ENCODE data around the gene FNDC1. TPM values are rescaled to one million over a fixed set of nuclear protein-coding genes. Genes with fewer than 3 reads are reported as not detected.

FNDC1 gene
- total RNA-seq, 1 donor from 2014 or later, result 6.3 TPM

DNA sequence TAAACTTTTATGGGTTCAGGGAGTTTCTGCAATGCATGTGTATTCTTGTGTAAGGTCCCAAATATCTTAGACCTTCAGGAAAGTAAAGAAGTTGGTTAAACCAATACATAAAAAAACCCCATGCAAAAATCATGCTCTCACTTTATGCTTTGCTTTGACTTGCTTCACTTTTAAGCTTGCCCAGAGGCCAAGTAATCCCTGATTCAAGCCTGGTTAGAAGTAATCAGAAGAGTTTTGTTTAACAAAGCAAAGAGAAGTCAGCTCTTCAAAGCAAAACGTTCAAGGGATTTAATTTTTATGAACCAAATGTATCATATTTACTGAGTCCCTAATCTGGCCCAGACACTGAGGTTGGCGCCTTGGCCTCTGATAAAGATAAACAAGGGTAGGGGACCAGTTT is 26.7 kb upstream of the FNDC1 start:
- H3K9me3 Mint-ChIP-seq (ENCODE audit: unreplicated experiment), result peaks cover 4% of the 10 kb centered on the region
- Histone ChIP-seq H3K27me3 (ENCODE audit: insufficient read depth, low read length) (peaks cover 21% of the 10 kb centered on the region), H3K9me3 (ENCODE audit: insufficient read depth, low read depth, low read length) (peaks cover 2% of the 10 kb centered on the region), H3K79me2 (ENCODE audit: insufficient read depth, low read length) (no peaks in the 10 kb centered on the region), H4K20me1 (ENCODE audit: insufficient read depth, low read length) (no peaks in the 10 kb centered on the region), H3K4me3 (ENCODE audit: insufficient read depth, low read depth, low read length) (no peak overlapping the region), H3K4me2 (ENCODE audit: low read length) (no peak overlapping the region), H2AFZ (ENCODE audit: low read depth, low read length) (no peak overlapping the region), H3K36me3 (ENCODE audit: insufficient read depth, low read length) (no peaks in the 10 kb centered on the region), H3K27ac (ENCODE audit: low read depth, low read length) (no peak overlapping the region), H3K9ac (ENCODE audit: low read length) (no peak overlapping the region), H3K4me1 (ENCODE audit: insufficient read depth, low read length) (no peaks in the 10 kb centered on the region)
- H3K4me1 Mint-ChIP-seq (ENCODE audit: low read depth, unreplicated experiment), result no peaks in the 10 kb centered on the region
- no peak for FAIRE-seq
- H3K27ac Mint-ChIP-seq (ENCODE audit: unreplicated experiment), result no peak overlapping the region
- no peak for TF ChIP-seq EZH2 (IDR thresholded peaks at IDR 0.05; ENCODE audit: insufficient read depth, low read length)
- H3K36me3 Mint-ChIP-seq (ENCODE audit: low read depth, unreplicated experiment), result no peaks in the 10 kb centered on the region
- peaks cover 27% of the 10 kb centered on the region for H3K27me3 Mint-ChIP-seq (ENCODE audit: low read depth, unreplicated experiment)
- DNase-seq (ENCODE audit: low read depth), result no peak
- no peak overlapping the region for H3K4me3 Mint-ChIP-seq (ENCODE audit: unreplicated experiment)

GRCh38 chr6:159148641-159149040 is 20.6 kb upstream of the FNDC1 start:
- H3K27ac Mint-ChIP-seq (ENCODE audit: unreplicated experiment), result no peak overlapping the region
- H3K27me3 Mint-ChIP-seq (ENCODE audit: low read depth, unreplicated experiment), result peaks cover 10% of the 10 kb centered on the region
- Histone ChIP-seq H3K79me2 (ENCODE audit: insufficient read depth, low read length) (no peaks in the 10 kb centered on the region), H3K36me3 (ENCODE audit: insufficient read depth, low read length) (no peaks in the 10 kb centered on the region), H3K4me1 (ENCODE audit: insufficient read depth, low read length) (no peaks in the 10 kb centered on the region), H3K27me3 (ENCODE audit: insufficient read depth, low read length) (peaks cover 4% of the 10 kb centered on the region), H2AFZ (ENCODE audit: low read depth, low read length) (no peak overlapping the region), H3K27ac (ENCODE audit: low read depth, low read length) (no peak overlapping the region), H4K20me1 (ENCODE audit: insufficient read depth, low read length) (no peaks in the 10 kb centered on the region), H3K9me3 (ENCODE audit: insufficient read depth, low read depth, low read length) (no peaks in the 10 kb centered on the region), H3K9ac (ENCODE audit: low read length) (no peak overlapping the region), H3K4me2 (ENCODE audit: low read length) (no peak overlapping the region), H3K4me3 (ENCODE audit: insufficient read depth, low read depth, low read length) (no peak overlapping the region)
- no peak overlapping the region for H3K4me3 Mint-ChIP-seq (ENCODE audit: unreplicated experiment)
- FAIRE-seq (no peak), DNase-seq (ENCODE audit: low read depth) (no peak)
- TF ChIP-seq CTCF (IDR thresholded peaks at IDR 0.05; ENCODE audit: insufficient read depth, low read depth, low read length), result no peak
- no peak for TF ChIP-seq EZH2 (IDR thresholded peaks at IDR 0.05; ENCODE audit: insufficient read depth, low read length)
- no peaks in the 10 kb centered on the region for H3K36me3 Mint-ChIP-seq (ENCODE audit: low read depth, unreplicated experiment)
- H3K4me1 Mint-ChIP-seq (ENCODE audit: low read depth, unreplicated experiment), result no peaks in the 10 kb centered on the region
- H3K9me3 Mint-ChIP-seq (ENCODE audit: unreplicated experiment), result peaks cover 4% of the 10 kb centered on the region

GRCh38 chr6:159149641-159150040 is 19.6 kb upstream of the FNDC1 start:
- Histone ChIP-seq H2AFZ (ENCODE audit: low read depth, low read length) (no peak overlapping the region), H3K9me3 (ENCODE audit: insufficient read depth, low read depth, low read length) (no peaks in the 10 kb centered on the region)

More at GRCh38 chr6:159149641-159150040, 19.6 kb upstream of the FNDC1 start:
- peaks cover 4% of the 10 kb centered on the region for H3K9me3 Mint-ChIP-seq (ENCODE audit: unreplicated experiment)
- H3K27ac Mint-ChIP-seq (ENCODE audit: unreplicated experiment), result no peak overlapping the region
- FAIRE-seq, result no peak
- no peak overlapping the region for H3K4me3 Mint-ChIP-seq (ENCODE audit: unreplicated experiment)
- H3K36me3 Mint-ChIP-seq (ENCODE audit: low read depth, unreplicated experiment), result no peaks in the 10 kb centered on the region
- Histone ChIP-seq H3K36me3 (ENCODE audit: insufficient read depth, low read length) (no peaks in the 10 kb centered on the region), H3K4me3 (ENCODE audit: insufficient read depth, low read depth, low read length) (no peak overlapping the region), H3K27me3 (ENCODE audit: insufficient read depth, low read length) (peaks cover 4% of the 10 kb centered on the region), H3K4me1 (ENCODE audit: insufficient read depth, low read length) (no peaks in the 10 kb centered on the region), H3K27ac (ENCODE audit: low read depth, low read length) (no peak overlapping the region), H3K9ac (ENCODE audit: low read length) (no peak overlapping the region), H3K79me2 (ENCODE audit: insufficient read depth, low read length) (no peaks in the 10 kb centered on the region), H3K4me2 (ENCODE audit: low read length) (no peak overlapping the region), H4K20me1 (ENCODE audit: insufficient read depth, low read length) (no peaks in the 10 kb centered on the region)
- TF ChIP-seq EZH2 (IDR thresholded peaks at IDR 0.05; ENCODE audit: insufficient read depth, low read length) (no peak), CTCF (IDR thresholded peaks at IDR 0.05; ENCODE audit: insufficient read depth, low read depth, low read length) (no peak)
- DNase-seq (ENCODE audit: low read depth), result no peak
- no peaks in the 10 kb centered on the region for H3K4me1 Mint-ChIP-seq (ENCODE audit: low read depth, unreplicated experiment)
- H3K27me3 Mint-ChIP-seq (ENCODE audit: low read depth, unreplicated experiment), result peaks cover 8% of the 10 kb centered on the region
